Vagina (tissue), 2 donors: ENCODE data around the gene NPPA.

ENCODE experiments used
- POLR2AphosphoS5 ChIP-seq, 2 donors: sonication (generic); formaldehyde crosslinking; IDR thresholded peaks; one replicate each; pipeline ENCODE4 v1.9.0; 2017; ENCODE audit warnings: antibody characterized with exemption in 2 of 2, mild to moderate bottlenecking in 2 of 2, low read depth in 1 of 2; ENCODE audit not compliant: insufficient read depth in 1 of 2
- TF ChIP-seq, protein P1 (sequence below), 3 experiments: fragments of 450-650 bp in 2 of 3; fragments of 200-600 bp in 1 of 3; sonication (generic) in 1 of 3; IDR thresholded peaks; one replicate each; pipeline ENCODE4 v1.5.1; 2017 to 2019; ENCODE audit warnings: antibody characterized with exemption in 3 of 3, mild to moderate bottlenecking in 2 of 3, moderate library complexity in 2 of 3

DNA sequence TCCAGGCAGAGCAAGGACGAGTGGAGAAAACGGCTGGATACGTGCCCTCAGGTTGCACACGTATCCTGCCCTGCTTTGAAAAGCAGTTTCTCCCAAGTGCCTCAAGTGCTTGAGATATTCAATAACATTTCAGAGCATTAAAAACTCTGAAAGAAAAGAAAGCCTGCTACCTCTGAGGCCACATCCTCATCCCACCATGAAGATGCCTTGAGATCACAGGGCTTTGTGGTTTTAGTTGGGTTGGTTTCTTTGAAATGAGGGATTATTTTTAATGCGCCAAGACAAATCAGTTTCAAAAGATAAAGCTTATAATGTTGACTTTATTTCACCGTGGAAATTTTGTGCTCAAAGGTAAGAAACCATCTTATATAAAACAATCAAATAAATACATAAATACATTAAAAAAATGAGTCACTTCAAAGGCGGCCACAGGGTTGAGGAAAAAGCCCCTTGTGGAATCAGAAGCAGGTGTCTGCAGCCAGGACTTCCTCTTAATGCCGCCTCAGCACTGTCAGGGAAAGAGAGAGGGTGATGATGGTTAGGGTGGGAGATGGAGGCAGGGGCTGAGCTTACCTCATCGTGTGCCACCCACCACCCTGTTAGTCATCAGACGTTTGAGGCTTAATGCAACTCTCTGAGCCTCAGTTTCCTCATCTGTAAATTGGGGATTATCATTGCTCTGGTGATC is 9.7 kb upstream of the NPPA start:
- no peak for TF ChIP-seq POLR2AphosphoS5 (IDR thresholded peaks at IDR 0.05; ENCODE audit: insufficient read depth in 1 of 2, low read depth in 1 of 2)
- TF ChIP-seq, protein P1, sequence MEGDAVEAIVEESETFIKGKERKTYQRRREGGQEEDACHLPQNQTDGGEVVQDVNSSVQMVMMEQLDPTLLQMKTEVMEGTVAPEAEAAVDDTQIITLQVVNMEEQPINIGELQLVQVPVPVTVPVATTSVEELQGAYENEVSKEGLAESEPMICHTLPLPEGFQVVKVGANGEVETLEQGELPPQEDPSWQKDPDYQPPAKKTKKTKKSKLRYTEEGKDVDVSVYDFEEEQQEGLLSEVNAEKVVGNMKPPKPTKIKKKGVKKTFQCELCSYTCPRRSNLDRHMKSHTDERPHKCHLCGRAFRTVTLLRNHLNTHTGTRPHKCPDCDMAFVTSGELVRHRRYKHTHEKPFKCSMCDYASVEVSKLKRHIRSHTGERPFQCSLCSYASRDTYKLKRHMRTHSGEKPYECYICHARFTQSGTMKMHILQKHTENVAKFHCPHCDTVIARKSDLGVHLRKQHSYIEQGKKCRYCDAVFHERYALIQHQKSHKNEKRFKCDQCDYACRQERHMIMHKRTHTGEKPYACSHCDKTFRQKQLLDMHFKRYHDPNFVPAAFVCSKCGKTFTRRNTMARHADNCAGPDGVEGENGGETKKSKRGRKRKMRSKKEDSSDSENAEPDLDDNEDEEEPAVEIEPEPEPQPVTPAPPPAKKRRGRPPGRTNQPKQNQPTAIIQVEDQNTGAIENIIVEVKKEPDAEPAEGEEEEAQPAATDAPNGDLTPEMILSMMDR (IDR thresholded peaks at IDR 0.05), result no peak
